ENCODE data around the gene TARS3.
"Not testable (repeated sequence)": the region's sequence is repeated elsewhere in the genome, so short reads cannot be mapped to it uniquely, and the experiment has no call there.

Gene TARS3

GRCh38 chr15:101652786-101653430 lies 71.4 kb downstream of the TARS3 start:
- no peak for DNase-seq

GRCh38 chr15:101652098-101652785 lies 72.0 kb downstream of the TARS3 start, which contains the start of gene TM2D3:
TSS of gene TM2D3 (minus strand) at chr15:101652381. CDS start at chr15:101652361, 20 bp downstream.
- peak; percentile 97 for DNase-seq

- DNase-seq: no peak
Measured at GRCh38 chr15:101651554-101652097, 72.6 kb downstream of the TARS3 start.

- DNase-seq: no peak
Measured at GRCh38 chr15:101650145-101650544, 74.1 kb downstream of the TARS3 start.

GRCh38 chr15:101648356-101648755 lies 75.9 kb downstream of the TARS3 start:
- DNase-seq: no peak

GRCh38 chr15:101647251-101647650 lies 77.0 kb downstream of the TARS3 start:
- no peak for DNase-seq

- no peak for DNase-seq
Measured at GRCh38 chr15:101646672-101647071, 77.6 kb downstream of the TARS3 start.

- no peak for DNase-seq
Measured at GRCh38 chr15:101642361-101642760, 81.9 kb downstream of the TARS3 start.

- DNase-seq: no peak
Measured at GRCh38 chr15:101641894-101642293, 82.4 kb downstream of the TARS3 start.

GRCh38 chr15:101641129-101641764 lies 83.0 kb downstream of the TARS3 start:
- peak; percentile 86 for DNase-seq

- no peak for DNase-seq
Measured at GRCh38 chr15:101639667-101640066, 84.6 kb downstream of the TARS3 start.

GRCh38 chr15:101637919-101638318 lies 86.4 kb downstream of the TARS3 start:
- no peak for DNase-seq

GRCh38 chr15:101637516-101637915 lies 86.8 kb downstream of the TARS3 start:
- DNase-seq: no peak

GRCh38 chr15:101637038-101637437 lies 87.2 kb downstream of the TARS3 start:
- DNase-seq: no peak

GRCh38 chr15:101635944-101636727 lies 88.1 kb downstream of the TARS3 start:
- no peak for DNase-seq

GRCh38 chr15:101633356-101633755 lies 90.9 kb downstream of the TARS3 start:
- DNase-seq: no peak

GRCh38 chr15:101626729-101627128 lies 97.5 kb downstream of the TARS3 start:
- DNase-seq: not testable (repeated sequence)

- DNase-seq: no peak
Measured at GRCh38 chr15:101625980-101626379, 98.3 kb downstream of the TARS3 start.

- no peak for DNase-seq
Measured at GRCh38 chr15:101625184-101625583, 99.1 kb downstream of the TARS3 start.

- no peak for DNase-seq
Measured at GRCh38 chr15:101623367-101624304, 100.6 kb downstream of the TARS3 start.

- DNase-seq: no peak
Measured at GRCh38 chr15:101621961-101622360, 102.3 kb downstream of the TARS3 start.

- DNase-seq: no peak
Measured at GRCh38 chr15:101620671-101621070, 103.6 kb downstream of the TARS3 start.

Data from activated CD8-positive, alpha-beta memory T cell treated with anti-CD3 and anti-CD28 coated beads for 24 hours (primary cell).